Activated CD4-positive, alpha-beta T cell treated with anti-CD3 and anti-CD28 coated beads, Interleukin-10, Interleukin-2, amounts not matched to agents 100 ng/mL and 50 ng/mL, durations not matched to agents 16 hours and 8 hours (primary cell): ENCODE measurements around the gene ARID1B.

ENCODE experiments used
- DNase-seq: peaks from one replicate; pipeline ENCODE4 v3.0.0-alpha.2; 2020

ARID1B gene

DNA sequence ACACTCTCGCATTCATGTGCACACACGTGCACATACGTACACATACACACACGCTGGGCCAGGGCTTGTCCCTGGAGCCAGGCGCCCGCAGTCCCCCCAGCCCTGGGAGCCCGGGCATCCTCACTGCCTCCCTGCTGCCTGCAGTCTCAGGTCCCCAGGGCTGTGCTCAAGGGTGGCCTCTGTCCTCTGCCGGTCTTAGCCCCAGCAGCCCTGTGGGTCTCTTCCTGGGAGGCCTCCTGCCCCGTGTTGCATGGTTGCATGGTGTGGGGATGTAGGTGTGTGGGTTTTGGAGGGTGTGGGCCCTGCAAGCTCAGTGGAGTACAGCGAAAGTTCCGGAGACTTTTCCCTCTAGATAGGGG is 444.6 kb downstream of the ARID1B start:
- no peak for DNase-seq

- DNase-seq, result no peak
Observed at GRCh38 chr6:157222201-157222981, 445.2 kb downstream of the ARID1B start.

DNA sequence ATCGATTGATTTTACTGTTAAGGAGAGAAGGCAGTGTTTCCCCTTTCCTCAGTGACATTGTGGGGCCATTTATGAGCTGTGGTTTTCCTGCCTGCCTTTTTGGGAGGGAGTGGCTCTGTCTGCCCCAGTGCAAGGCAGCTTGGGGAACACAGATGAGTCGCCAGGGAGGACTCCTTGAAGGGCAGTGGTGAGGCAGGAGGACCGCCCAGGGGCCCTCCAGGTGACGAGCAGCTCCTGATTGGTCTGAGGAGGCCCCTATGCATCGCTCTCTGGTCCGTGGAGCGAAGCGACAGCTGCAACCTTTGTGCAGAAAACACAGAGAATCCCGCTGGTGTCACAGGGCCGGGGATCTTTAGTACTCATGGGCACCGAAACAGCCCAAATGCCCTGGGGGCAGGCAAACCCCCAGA is 445.8 kb downstream of the ARID1B start:
- no peak for DNase-seq

GRCh38 chr6:157223511-157223910 is 446.3 kb downstream of the ARID1B start:
- DNase-seq, result no peak

- DNase-seq, result no peak
Observed at GRCh38 chr6:157224178-157224950, 447.2 kb downstream of the ARID1B start.

DNA sequence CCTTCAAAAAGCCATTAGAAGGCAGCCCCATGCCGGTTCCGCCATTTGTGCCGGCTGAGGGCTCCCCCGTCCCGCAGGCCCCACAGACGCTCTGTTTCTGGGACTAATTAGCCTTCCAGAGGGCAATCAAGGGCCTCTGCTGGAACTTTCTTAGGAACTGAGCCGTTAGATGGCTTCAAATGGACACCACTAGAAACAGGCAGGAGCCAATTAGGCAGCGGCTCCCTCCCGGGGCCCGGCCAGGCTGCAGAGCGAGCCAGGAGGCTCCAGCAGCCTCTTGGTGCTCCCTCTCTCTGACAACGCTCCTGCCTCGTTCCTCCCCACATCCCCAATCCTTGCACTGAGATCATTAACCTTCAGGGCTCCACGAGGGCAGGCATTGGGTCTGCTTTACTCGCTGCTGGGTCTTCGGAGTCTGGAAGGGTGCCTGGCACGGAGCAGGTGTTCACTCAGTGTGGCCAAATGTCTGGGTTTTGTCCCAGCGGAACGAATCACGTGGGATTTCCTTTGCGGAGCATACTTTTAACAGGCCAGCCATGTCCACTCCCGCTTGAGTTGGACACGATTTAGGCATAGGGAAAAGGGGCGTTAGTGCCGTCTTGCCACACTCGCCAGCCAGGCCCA is 447.9 kb downstream of the ARID1B start:
- DNase-seq, result no peak

DNA sequence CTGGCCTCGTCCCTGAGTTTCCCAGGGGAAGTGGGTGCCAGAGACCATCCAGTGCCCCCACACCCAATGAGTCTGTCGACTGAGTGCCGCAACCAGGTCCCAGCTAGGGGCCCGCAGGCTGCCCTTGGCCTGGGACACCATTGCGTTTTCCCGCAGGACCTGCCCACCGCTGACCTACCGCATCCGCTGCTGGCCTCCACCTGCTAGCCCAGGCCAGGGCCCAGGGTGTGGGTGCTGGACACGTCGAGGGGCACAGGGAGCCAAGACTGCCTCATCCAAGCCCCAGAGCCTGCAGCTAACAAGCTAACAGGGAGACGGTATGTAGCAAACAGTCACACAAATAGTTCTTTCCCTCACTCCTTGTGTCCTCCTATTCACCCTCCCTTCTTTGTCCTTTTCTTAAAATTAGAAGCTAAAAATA is 448.4 kb downstream of the ARID1B start:
- no peak for DNase-seq

DNA sequence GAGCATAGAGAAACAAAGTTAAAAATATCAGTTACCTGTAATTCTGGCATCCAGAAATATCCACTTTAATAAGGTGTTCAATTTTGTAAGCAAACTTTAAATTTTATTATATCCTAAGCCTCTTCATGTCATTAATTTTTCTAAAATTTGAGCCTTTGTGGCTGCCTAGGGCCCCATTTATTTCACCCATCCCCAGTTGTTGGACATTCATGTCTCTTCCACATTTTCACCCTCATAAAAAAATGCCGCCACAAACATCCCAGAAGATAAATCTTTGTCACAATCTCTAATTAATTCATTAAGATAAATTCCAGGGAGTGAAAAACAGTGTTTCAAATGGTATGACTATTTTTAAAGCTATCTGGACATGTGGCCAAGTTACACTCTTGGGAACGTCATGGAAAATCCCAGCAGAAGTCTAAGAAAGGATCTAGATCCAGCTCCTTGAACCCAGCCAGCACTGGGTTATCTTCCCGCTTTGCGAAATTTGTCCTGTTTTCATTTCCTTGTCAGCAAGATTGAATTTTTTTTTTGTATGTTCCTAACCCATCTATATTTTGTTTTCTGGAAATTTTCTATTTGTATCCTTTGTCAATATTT is 448.9 kb downstream of the ARID1B start:
- no peak for DNase-seq

DNA sequence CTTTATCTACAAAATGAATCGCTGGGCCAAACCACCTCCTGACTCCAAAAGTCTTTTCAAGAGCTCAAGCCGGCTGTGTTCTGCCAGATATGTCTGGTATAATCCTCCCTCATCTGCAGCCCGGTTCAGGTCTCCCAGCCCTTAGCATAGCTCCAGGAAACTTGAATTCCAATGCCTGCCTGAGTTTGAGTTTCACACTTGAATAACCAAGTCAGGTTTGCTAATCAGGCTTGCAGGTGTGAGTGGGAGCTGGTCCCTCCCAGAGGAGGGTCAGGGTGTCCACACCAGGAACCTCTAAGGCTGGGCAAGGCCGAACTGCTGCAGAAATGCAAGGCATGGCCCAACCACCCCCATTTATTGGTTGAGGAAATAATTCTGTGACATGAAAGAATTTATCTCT is 449.6 kb downstream of the ARID1B start:
- no peak for DNase-seq

- no peak for DNase-seq
Observed at GRCh38 chr6:157227202-157228166, 450.3 kb downstream of the ARID1B start.

DNA sequence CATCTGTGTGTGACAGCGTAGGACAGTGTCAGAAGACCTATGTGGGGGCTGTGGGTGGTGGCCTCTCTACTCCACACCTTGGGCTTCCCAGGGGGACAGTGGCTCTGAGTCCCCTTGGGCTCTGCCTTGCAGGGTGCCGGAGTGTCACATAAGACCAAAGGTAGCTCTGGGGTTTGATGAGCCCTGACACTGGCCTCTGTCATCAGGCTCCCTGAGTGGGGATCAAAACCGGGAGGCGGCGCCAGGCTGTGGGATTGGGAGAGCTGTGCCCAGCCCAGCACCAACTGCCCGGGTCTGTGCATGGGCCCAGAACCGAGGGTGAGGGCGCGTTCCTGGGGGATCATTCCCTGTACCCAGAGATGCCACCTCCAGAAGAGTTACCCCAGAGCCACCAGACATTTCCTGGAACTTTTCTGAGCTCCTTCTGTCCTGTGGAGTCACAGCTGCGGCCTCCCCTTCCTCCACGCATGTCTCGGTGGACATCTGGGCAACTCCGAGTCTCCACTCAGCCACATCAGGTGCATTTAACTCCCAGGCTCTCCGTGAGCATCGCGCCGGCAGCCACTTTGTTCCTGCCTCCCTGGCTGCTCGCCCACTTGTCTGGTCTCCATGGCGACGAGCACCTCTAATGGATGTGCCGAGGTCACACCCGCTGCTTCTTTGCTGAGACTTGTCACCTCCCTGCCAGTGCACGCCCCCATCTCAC is 451.4 kb downstream of the ARID1B start:
- DNase-seq, result no peak

DNA sequence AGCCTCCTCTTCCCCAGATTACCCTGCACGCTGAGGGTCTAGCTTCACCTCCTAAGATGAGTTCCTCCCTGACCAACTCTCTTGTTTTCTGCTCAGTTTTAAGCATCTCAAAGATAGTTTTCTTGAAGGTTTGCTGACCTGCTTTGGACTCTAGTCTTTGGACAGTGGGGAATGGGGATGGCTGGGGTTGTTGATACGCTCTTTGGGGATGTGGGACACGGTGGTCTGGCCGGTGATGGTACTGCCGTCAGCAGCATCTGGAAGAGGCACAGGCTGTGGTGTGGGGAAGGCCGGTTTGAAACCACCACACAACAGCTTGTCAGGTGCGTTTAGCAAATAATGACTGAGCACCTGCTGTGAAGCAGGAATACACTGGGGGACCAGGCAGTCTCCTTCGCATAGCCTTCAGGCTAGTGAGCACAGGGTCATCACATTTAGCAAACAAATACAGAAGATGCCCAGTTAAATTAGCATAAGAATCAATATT is 452.0 kb downstream of the ARID1B start:
- DNase-seq, result no peak

- DNase-seq, result no peak
Observed at GRCh38 chr6:157229713-157230112, 452.5 kb downstream of the ARID1B start.

- no peak for DNase-seq
Observed at GRCh38 chr6:157230910-157231309, 453.7 kb downstream of the ARID1B start.

GRCh38 chr6:157232161-157232895 is 455.1 kb downstream of the ARID1B start:
- DNase-seq, result no peak

DNA sequence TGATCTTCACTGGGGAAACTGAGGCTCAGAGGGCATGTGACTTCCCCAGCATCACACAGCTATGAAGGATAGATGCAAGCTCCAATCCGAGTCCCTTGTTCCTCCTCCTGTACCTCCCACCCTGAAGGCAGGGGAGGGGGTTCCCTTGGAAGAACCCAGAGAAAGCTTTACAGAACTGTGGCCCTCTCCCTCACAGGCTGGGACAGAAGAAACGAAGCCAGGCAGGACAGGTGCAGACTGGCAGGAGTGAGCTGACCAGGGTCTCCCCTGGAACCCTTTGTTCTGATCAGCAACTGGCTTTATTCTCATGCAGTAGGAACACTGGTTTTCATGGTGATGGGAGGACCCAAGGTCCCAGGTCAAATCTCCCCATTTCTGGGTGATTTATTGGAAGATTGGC is 456.0 kb downstream of the ARID1B start:
- no peak for DNase-seq

GRCh38 chr6:157233686-157234085 is 456.5 kb downstream of the ARID1B start:
- DNase-seq, result no peak

GRCh38 chr6:157235600-157236039 is 458.4 kb downstream of the ARID1B start:
- peak; percentile 41 for DNase-seq

DNA sequence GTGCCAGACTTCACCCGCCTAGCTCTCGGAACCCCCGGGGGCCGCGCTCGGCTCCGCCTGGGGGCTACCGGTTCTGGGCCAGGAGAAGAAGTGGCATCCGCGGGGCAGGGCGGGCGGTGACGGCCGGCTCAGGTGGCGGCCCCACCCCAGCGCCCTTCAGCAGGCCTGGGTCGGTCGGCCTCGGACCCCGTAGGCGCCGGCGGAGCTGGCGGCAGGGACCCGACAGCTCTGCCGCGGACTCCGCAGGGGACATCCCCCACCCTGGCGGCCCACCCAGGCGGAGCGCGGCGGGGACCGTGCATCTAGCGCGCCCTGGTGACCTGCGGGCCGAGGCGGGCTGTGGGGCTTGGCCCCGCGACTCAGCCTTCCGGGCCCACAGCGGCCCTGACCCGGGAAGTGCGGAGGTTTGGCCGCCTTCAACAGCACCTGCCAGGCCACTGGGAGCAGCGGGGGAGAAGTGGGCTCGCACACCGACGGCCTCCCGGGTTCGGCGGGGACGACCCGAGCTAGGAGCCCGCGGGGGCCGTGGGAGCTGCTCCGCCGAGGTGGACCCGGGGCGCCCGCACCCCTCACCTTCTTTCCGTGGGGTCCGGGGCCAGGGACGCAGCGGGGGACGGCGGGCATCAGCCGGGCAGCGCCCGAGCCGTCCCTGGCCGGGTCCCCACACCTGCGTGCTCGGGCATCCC is 459.0 kb downstream of the ARID1B start:
- no peak for DNase-seq

DNA sequence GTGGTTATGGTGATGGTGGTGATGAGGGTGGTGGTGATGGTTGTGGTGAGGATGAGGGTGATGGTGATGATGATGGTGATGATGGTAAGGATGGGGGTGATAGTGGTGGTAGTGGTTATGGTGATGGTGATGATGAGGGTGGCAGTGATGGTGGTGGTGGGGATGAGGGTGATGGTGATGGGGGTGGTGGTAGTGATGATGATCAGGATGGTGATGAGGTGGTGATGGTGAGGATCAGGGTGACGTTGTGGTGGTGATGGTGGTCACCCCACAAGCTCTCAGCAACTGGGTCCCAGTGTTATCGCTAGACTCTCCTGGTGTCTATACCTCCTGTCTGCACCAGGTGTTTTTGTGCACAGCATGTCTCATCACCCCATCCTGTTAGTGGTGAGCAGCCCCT is 461.2 kb downstream of the ARID1B start:
- no peak for DNase-seq
